Chondrocyte (in vitro differentiated cells): Measurements from ENCODE around the gene USP1. TPM values are rescaled to one million over a fixed set of nuclear protein-coding genes. Genes with fewer than 3 reads are reported as not detected.

Experiments
- DNase-seq: peaks from one replicate; pipeline ENCODE4 v3.0.0; 2021; ENCODE audit warnings: mixed read lengths, low spot score
- H3K27ac Mint-ChIP-seq: one replicate; pipeline ENCODE4 v1.8.0; 2021; ENCODE audit warnings: mild to moderate bottlenecking, moderate library complexity, mixed read lengths; ENCODE audit not compliant: unreplicated experiment
- H3K27me3 Mint-ChIP-seq: 2 replicates; pipeline ENCODE4 v1.8.0; 2021; ENCODE audit warnings: low read depth, mixed read lengths
- H3K36me3 Mint-ChIP-seq: 2 replicates; pipeline ENCODE4 v1.8.0; 2021; ENCODE audit warnings: low read depth, mixed read lengths
- H3K4me1 Mint-ChIP-seq: 2 replicates; pipeline ENCODE4 v1.8.0; 2021; ENCODE audit warnings: low read depth, mild to moderate bottlenecking, mixed read lengths
- H3K4me3 Mint-ChIP-seq: one replicate; pipeline ENCODE4 v1.8.0; 2021; ENCODE audit warnings: mild to moderate bottlenecking, moderate library complexity, mixed read lengths; ENCODE audit not compliant: unreplicated experiment
- H3K9me3 Mint-ChIP-seq: 2 replicates; pipeline ENCODE4 v1.8.0; 2021; ENCODE audit warnings: low read depth, mixed read lengths
- CTCF ChIP-seq: fragments of 200-600 bp; sonication (generic); IDR thresholded peaks from 2 replicates; pipeline ENCODE4 v1.5.0; 2021; ENCODE audit warnings: antibody characterized with exemption, mild to moderate bottlenecking, moderate library complexity
- total RNA-seq: library from RNA; stranded (reverse); gene quantifications from 3 replicates; pipeline ENCODE4 v1.2.1, GENCODE V29; 2021

The USP1 gene
- total RNA-seq, 1 donor from 2014 or later: 21.9 TPM

- Mint-ChIP-seq H3K4me3 (no peak overlapping the region), H3K27ac (no peak overlapping the region), H3K9me3 (no peaks in the 10 kb centered on the region), H3K27me3 (no peaks in the 10 kb centered on the region), H3K4me1 (peaks cover 9% of the 10 kb centered on the region), H3K36me3 (peaks cover 21% of the 10 kb centered on the region)
- TF ChIP-seq CTCF: no peak
- DNase-seq: no peak
Observed at GRCh38 chr1:62494137-62494536, 57.3 kb downstream of the USP1 start.

- Mint-ChIP-seq H3K4me3 (no peak overlapping the region), H3K27me3 (no peaks in the 10 kb centered on the region), H3K36me3 (peaks cover 17% of the 10 kb centered on the region), H3K27ac (no peak overlapping the region), H3K9me3 (peaks cover 3% of the 10 kb centered on the region), H3K4me1 (no peaks in the 10 kb centered on the region)
- no peak for TF ChIP-seq CTCF
- DNase-seq: no peak
Observed at GRCh38 chr1:62500210-62500609, 63.4 kb downstream of the USP1 start.

Other genes starting within 250 kb of the USP1 start
- 0.12 to 0.26 TPM (median 0.15 TPM) in 3 replicates for gene L1TD1, start 242.2 kb upstream of the USP1 start, total RNA-seq
- gene KANK4, start 117.6 kb upstream of the USP1 start, total RNA-seq: 1.3 to 3.4 TPM (median 1.4 TPM) in 3 replicates
- 0.10 TPM in 1 of 3 replicates, not detected in the others for gene ANGPTL3, start 160.5 kb downstream of the USP1 start, total RNA-seq